Type B pancreatic cell (in vitro differentiated cells): ENCODE results near the gene MSANTD2. TPM values are rescaled to one million over a fixed set of nuclear protein-coding genes. Genes with fewer than 3 reads are reported as not detected.

Experiments used
- DNase-seq: peaks from one replicate; pipeline ENCODE4 v3.0.0; 2021; ENCODE audit warnings: mixed read lengths; ENCODE audit not compliant: unreplicated experiment; ENCODE audit errors: extremely low spot score
- H3K27ac Mint-ChIP-seq: 2 replicates; pipeline ENCODE4 v1.8.0; 2021; ENCODE audit warnings: mild to moderate bottlenecking, mixed read lengths
- H3K27me3 Mint-ChIP-seq: 2 replicates; pipeline ENCODE4 v1.8.0; 2021; ENCODE audit warnings: mixed read lengths
- H3K36me3 Mint-ChIP-seq: 2 replicates; pipeline ENCODE4 v1.8.0; 2021; ENCODE audit warnings: mixed read lengths
- H3K4me1 Mint-ChIP-seq: one replicate; pipeline ENCODE4 v1.8.0; 2021; ENCODE audit warnings: mixed read lengths; ENCODE audit not compliant: unreplicated experiment
- H3K4me3 Mint-ChIP-seq: 2 replicates; pipeline ENCODE4 v1.8.0; 2021; ENCODE audit warnings: mild to moderate bottlenecking, mixed read lengths
- H3K9me3 Mint-ChIP-seq: 2 replicates; pipeline ENCODE4 v1.8.0; 2021; ENCODE audit warnings: mixed read lengths
- total RNA-seq: library from RNA; stranded (reverse); gene quantifications from 2 replicates; pipeline ENCODE4 v1.2.1, GENCODE V29; 2021; ENCODE audit warnings: low replicate concordance
- TF ChIP-seq, protein P1 (sequence below): fragments of 200-600 bp; sonication (generic); conservative IDR thresholded peaks from 2 replicates; pipeline ENCODE4 v1.5.0; 2021; ENCODE audit warnings: antibody characterized with exemption, mild to moderate bottlenecking

MSANTD2 gene
- total RNA-seq, 1 donor from 2014 or later, result 27.4 TPM

DNA sequence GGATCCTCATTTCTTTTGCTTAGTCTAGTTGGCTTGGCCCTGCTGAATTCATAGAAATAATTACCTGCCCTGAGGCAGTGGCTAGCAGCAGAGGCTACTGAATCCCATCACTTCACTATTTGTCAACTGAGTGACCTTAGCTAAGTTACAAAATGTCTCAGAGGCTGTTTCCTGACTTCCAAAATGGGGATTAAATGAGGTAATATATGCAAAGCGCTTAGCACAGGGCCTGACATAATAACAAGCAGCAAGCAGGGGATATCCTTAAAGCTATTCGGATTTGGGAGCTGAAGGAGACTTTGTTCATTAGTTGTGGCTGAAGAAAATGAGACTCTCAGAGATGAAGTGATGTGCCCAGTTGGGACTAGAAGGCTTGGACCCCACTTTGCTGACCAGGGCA is 57.7 kb downstream of the MSANTD2 start:
- Mint-ChIP-seq H3K27me3 (peaks cover 96% of the 10 kb centered on the region), H3K4me1 (peaks cover 29% of the 10 kb centered on the region), H3K36me3 (peaks cover 8% of the 10 kb centered on the region), H3K27ac (no peak overlapping the region), H3K9me3 (no peaks in the 10 kb centered on the region), H3K4me3 (no peak overlapping the region)
- TF ChIP-seq, protein P1, sequence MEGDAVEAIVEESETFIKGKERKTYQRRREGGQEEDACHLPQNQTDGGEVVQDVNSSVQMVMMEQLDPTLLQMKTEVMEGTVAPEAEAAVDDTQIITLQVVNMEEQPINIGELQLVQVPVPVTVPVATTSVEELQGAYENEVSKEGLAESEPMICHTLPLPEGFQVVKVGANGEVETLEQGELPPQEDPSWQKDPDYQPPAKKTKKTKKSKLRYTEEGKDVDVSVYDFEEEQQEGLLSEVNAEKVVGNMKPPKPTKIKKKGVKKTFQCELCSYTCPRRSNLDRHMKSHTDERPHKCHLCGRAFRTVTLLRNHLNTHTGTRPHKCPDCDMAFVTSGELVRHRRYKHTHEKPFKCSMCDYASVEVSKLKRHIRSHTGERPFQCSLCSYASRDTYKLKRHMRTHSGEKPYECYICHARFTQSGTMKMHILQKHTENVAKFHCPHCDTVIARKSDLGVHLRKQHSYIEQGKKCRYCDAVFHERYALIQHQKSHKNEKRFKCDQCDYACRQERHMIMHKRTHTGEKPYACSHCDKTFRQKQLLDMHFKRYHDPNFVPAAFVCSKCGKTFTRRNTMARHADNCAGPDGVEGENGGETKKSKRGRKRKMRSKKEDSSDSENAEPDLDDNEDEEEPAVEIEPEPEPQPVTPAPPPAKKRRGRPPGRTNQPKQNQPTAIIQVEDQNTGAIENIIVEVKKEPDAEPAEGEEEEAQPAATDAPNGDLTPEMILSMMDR, result no peak
- DNase-seq, result no peak

DNA sequence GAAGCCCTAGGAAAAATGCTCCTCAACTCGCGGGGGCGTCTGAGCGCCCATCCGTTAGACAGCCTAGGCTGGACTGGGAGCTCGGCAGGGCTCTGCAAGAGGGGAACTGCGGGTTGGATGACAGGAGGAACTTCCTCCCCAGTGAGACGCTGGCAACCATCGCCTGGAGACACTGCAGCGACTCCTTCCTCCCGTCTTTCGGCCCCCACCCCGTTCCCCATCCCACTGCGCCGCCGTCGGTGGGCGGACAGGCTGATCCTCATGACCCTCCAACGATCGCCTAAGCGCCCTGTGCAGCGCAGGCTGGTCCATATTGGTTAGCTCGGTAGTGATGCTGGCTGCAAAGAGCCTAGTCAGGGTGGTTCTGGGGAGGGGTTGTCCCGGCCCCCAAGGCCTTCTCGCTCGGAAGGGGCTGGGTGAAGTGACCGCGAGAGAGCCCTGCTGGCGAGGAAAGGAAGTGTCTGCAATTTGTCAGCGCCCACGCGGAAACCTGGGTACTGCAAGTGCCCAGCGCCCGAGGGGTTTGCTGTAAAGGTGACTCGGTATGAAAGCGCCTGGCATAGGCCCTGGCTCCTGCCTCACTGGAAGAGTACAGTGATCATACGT is 59.8 kb downstream of the MSANTD2 start:
- H3K4me3 Mint-ChIP-seq, result peak overlapping the region; percentile 83
- TF ChIP-seq, protein P1, result peak; percentile 75
- no peak overlapping the region for H3K27ac Mint-ChIP-seq
- no peak for DNase-seq
- H3K9me3 Mint-ChIP-seq, result no peaks in the 10 kb centered on the region
- peaks cover 23% of the 10 kb centered on the region for H3K4me1 Mint-ChIP-seq
- peaks cover 93% of the 10 kb centered on the region for H3K27me3 Mint-ChIP-seq
- peaks cover 8% of the 10 kb centered on the region for H3K36me3 Mint-ChIP-seq

DNA sequence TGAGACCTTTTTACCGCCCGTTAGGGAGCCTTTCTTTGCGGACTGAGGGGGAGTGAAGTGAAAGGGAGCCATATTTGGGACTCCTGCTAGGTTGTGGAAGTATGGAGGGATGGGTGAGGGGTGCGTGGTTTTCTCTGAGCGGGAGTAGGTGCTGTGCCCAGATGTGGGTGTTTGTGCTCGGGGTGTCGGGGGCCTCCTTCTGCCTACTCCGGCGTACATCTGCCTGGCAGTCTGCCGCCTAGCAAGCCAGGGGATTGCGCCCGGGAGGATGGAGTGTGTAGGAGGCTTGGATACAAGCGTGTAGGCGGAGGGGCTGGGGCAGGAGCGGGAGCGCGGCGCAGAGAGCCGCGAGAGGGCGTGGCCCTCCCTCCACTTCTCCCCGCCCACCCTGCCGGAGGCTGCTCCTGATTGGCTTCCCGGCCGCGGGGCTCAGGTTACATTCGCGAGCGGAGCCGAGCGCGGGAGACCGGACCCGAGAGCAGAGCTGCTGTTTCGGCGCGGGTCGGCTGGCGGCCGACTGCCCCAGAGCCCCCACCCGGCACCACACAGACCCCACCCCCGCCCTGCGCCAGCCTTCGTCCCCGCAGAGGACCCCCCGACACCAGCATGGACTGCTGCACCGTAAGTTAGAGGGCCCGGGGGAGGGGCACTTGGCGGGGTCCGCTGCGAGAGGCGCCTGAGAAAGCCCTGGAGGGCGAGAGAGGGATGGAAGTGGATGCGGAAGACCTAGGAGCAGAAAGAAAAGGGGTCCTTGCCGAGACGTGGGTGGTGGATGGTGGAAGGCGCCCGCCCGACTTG is 60.5 kb downstream of the MSANTD2 start, which contains the start of gene NRGN:
TSS of gene NRGN (plus strand) at position 464 of the 798 bp plus-strand sequence. CDS start at position 607, 143 bp downstream.
- H3K4me1 Mint-ChIP-seq, result peaks cover 18% of the 10 kb centered on the region
- no peaks in the 10 kb centered on the region for H3K9me3 Mint-ChIP-seq
- peak within 1 kb of the TSS; percentile 83 for H3K4me3 Mint-ChIP-seq
- peak within 1 kb of the TSS; percentile 19 for H3K27ac Mint-ChIP-seq
- peak; percentile 95 for DNase-seq
- H3K36me3 Mint-ChIP-seq, result peaks cover 8% of the 10 kb centered on the region
- peaks cover 93% of the 10 kb centered on the region for H3K27me3 Mint-ChIP-seq
- TF ChIP-seq, protein P1, result no peak

DNA sequence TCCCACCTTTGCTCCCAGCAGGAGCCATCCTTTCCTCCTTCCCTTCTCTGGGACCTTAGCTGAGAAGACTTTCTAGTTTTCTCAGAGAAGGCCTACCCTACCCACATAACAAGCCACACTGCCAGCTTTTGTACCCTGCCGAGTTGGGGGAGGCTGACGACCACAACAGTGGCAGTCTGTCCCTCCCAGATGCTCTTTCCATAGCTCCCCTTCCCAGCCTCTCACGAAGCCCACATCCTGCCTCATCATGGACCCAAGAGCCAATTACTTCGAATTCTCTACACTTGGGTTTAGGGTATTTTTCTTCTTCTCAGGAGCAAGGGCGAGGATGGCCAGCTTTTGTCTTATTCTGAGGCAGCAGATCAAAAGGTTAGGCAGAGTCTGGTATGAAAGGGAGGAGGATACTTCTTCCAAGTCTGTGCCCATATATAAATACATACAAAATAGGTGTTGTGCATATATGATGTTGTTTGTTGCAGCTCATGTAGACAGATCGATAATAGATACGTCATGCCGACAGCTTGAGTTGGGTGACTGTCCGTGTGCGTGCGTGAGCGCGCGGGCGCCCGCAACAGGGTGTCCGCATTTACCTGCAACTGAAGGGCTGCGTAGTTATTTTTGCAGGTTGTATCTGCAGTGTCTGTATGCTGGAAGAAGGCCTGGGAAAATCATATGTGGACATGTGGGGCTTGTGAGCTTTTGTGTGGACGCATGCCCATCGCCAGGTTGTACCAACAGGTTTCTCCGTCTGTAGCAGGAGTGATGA is 61.3 kb downstream of the MSANTD2 start:
- TF ChIP-seq, protein P1, result no peak
- Mint-ChIP-seq H3K4me3 (peak overlapping the region; percentile 83), H3K9me3 (no peaks in the 10 kb centered on the region), H3K36me3 (peaks cover 4% of the 10 kb centered on the region), H3K4me1 (peaks cover 18% of the 10 kb centered on the region), H3K27me3 (peaks cover 92% of the 10 kb centered on the region), H3K27ac (peak overlapping the region; percentile 19)
- no peak for DNase-seq

DNA sequence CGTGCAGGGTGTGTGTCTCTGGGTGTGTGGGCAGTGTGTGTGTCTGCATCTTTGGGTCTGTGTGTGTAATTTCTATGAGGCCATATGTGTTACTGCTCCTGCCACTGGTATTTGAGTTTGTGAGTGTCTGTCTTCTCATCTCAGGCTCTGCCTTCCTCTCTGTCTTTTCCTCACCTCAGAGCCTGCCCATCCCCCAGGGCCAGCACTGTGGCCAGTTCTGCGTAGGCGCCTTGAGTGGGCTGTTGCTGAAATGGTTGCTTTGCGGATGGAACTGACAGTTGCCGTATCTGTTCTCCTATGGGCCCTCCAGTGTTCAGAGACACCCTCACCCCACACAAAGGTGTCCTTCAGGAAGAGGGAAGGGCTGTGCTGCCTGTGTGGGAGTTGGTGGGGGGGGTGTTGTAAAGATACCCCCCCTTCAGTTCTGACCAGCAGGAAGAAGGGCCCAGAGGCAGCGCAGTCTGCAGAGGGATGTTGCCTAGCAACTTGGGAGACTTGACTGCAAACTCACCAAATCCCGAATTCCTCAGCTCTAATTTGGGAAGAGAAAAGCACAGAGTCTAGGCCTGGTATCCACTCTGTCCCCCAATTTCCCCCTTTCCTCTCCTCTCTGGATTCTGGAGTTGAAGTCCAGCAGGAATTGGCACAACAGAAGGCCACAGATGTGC is 62.4 kb downstream of the MSANTD2 start:
- no peaks in the 10 kb centered on the region for H3K9me3 Mint-ChIP-seq
- no peak for DNase-seq
- peak overlapping the region; percentile 18 for H3K4me3 Mint-ChIP-seq
- H3K4me1 Mint-ChIP-seq, result peaks cover 18% of the 10 kb centered on the region
- no peak overlapping the region for H3K27ac Mint-ChIP-seq
- TF ChIP-seq, protein P1, result no peak
- peaks cover 84% of the 10 kb centered on the region for H3K27me3 Mint-ChIP-seq
- no peaks in the 10 kb centered on the region for H3K36me3 Mint-ChIP-seq
